HL-60 (cell line): Measurements from ENCODE around the gene RGS14.

Experiments used
- POLR2AphosphoS5 ChIP-seq: IDR thresholded peaks from 2 replicates; pipeline ENCODE4 v1.6.1; 2012; ENCODE audit warnings: low read depth
- TF ChIP-seq, protein P1 (sequence below): IDR thresholded peaks from one replicate; pipeline ENCODE4 v1.5.1; 2011; ENCODE audit warnings: low read length, control low read depth, inconsistent platforms; ENCODE audit not compliant: insufficient read depth

DNA sequence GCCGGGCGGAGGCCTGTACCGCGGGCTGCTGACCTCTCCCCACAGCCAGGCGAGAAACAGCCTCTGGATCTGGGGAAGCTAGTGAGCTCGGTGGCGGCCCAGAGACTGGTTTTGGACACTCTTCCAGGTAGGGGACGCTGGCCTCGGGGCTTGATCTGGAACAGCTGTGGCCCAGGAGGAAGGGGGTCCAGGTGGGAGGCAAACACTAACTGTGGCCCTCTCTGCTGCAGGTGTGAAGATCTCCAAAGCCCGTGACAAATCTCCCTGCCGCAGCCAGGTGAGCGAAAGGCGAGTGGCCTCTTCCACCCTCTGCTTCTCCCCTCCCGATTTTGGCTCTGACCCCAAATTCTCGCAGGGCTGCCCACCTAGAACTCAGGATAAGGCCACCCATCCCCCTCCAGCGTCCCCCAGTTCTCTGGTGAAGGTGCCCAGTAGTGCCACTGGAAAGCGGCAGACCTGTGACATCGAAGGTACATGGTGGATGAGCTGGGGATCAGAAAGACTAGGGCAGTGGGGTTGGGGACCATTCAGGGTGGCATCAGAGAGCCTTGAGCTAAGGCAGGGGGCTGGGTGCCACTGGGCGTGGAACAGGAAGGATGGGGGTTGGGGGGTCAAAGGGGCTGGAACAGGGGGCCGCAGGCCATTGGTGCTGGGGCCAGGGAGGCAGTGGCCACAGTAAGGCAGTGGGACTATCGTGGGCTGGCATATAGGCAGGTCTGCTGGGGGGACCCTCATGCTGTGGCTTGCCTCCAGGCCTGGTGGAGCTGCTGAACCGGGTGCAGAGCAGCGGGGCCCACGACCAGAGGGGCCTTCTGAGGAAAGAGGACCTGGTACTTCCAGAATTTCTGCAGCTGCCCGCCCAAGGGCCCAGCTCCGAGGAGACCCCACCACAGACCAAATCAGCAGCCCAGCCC lies 13.7 kb downstream of the RGS14 start:
- TF ChIP-seq, protein P1, sequence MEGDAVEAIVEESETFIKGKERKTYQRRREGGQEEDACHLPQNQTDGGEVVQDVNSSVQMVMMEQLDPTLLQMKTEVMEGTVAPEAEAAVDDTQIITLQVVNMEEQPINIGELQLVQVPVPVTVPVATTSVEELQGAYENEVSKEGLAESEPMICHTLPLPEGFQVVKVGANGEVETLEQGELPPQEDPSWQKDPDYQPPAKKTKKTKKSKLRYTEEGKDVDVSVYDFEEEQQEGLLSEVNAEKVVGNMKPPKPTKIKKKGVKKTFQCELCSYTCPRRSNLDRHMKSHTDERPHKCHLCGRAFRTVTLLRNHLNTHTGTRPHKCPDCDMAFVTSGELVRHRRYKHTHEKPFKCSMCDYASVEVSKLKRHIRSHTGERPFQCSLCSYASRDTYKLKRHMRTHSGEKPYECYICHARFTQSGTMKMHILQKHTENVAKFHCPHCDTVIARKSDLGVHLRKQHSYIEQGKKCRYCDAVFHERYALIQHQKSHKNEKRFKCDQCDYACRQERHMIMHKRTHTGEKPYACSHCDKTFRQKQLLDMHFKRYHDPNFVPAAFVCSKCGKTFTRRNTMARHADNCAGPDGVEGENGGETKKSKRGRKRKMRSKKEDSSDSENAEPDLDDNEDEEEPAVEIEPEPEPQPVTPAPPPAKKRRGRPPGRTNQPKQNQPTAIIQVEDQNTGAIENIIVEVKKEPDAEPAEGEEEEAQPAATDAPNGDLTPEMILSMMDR: no peak
- no peak for TF ChIP-seq POLR2AphosphoS5
